GM23338 (cell line): ENCODE data around the gene FAM131B. TPM values are rescaled to one million over a fixed set of nuclear protein-coding genes. Genes with fewer than 3 reads are reported as not detected.

Source experiments
- ATAC-seq: fragments of 200-7000 bp; cut with Tn5 transposase; 3 replicates; pipeline ENCODE4 v1.9.1; 2020
- DNase-seq: peaks from one replicate; pipeline ENCODE4 v3.0.0-alpha.2; 2015; ENCODE audit warnings: low spot score
- H2AFZ ChIP-seq: fragments of 200-600 bp; sonication (generic); 2 replicates; pipeline ENCODE4 v1.8.0; 2016; ENCODE audit warnings: antibody characterized with exemption, mild to moderate bottlenecking, moderate library complexity
- H3F3A ChIP-seq: fragments of 200-600 bp; sonication (generic); replicated peaks from 2 replicates; pipeline ENCODE4 v1.8.0; 2017; ENCODE audit warnings: antibody characterized with exemption, mixed run types, low read depth
- H3K27ac ChIP-seq: fragments of 200-600 bp; sonication (generic); 2 replicates; pipeline ENCODE4 v1.6.1; 2016; ENCODE audit warnings: low read depth
- H3K27me3 ChIP-seq: fragments of 200-600 bp; sonication (generic); 2 replicates; pipeline ENCODE4 v1.8.0; 2016; ENCODE audit warnings: mild to moderate bottlenecking, mixed run types, moderate library complexity; ENCODE audit not compliant: insufficient read depth
- H3K36me3 ChIP-seq: fragments of 200-600 bp; sonication (generic); 2 replicates; pipeline ENCODE4 v1.8.0; 2016; ENCODE audit warnings: mild to moderate bottlenecking; ENCODE audit not compliant: insufficient read depth
- H3K4me1 ChIP-seq: fragments of 200-600 bp; sonication (generic); 2 replicates; pipeline ENCODE4 v1.8.0; 2016; ENCODE audit warnings: mild to moderate bottlenecking, moderate library complexity; ENCODE audit not compliant: insufficient read depth
- H3K4me2 ChIP-seq: fragments of 200-600 bp; sonication (generic); 2 replicates; pipeline ENCODE4 v1.7.1; 2017; ENCODE audit warnings: mixed run types
- H3K4me3 ChIP-seq: fragments of 200-600 bp; sonication (generic); 2 replicates; pipeline ENCODE4 v1.6.1; 2016; ENCODE audit warnings: mixed run types
- H3K79me2 ChIP-seq: fragments of 200-600 bp; sonication (generic); replicated peaks from 2 replicates; pipeline ENCODE4 v1.8.0; 2017; ENCODE audit warnings: mild to moderate bottlenecking; ENCODE audit not compliant: insufficient read depth
- H3K9me2 ChIP-seq: fragments of 200-600 bp; sonication (generic); 2 replicates; pipeline ENCODE4 v1.8.0; 2017; ENCODE audit not compliant: insufficient read depth
- H4K20me1 ChIP-seq: fragments of 200-600 bp; sonication (generic); replicated peaks from 2 replicates; pipeline ENCODE4 v1.8.0; 2017; ENCODE audit warnings: mild to moderate bottlenecking; ENCODE audit not compliant: insufficient read depth
- H3K27ac Mint-ChIP-seq: 2 replicates; pipeline ENCODE4 v1.8.0; 2020; ENCODE audit warnings: inconsistent platforms, mild to moderate bottlenecking, moderate library complexity, mixed read lengths
- H3K27me3 Mint-ChIP-seq: 3 replicates; pipeline ENCODE4 v1.8.0; 2022; ENCODE audit warnings: low read depth, mild to moderate bottlenecking, moderate library complexity, mixed read lengths, inconsistent platforms; ENCODE audit not compliant: insufficient read depth, poor library complexity
- H3K36me3 Mint-ChIP-seq: 3 replicates; pipeline ENCODE4 v1.8.0; 2021; ENCODE audit warnings: low read depth, mild to moderate bottlenecking, inconsistent platforms, moderate library complexity, mixed read lengths
- H3K4me1 Mint-ChIP-seq: 3 replicates; pipeline ENCODE4 v1.8.0; 2020; ENCODE audit warnings: mild to moderate bottlenecking, inconsistent platforms, mixed read lengths
- H3K4me3 Mint-ChIP-seq: 3 replicates; pipeline ENCODE4 v1.8.0; 2021; ENCODE audit warnings: moderate library complexity, mild to moderate bottlenecking, inconsistent platforms, mixed read lengths
- H3K9me3 Mint-ChIP-seq: 3 replicates; pipeline ENCODE4 v1.8.0; 2020; ENCODE audit warnings: moderate library complexity, mild to moderate bottlenecking, inconsistent platforms, mixed read lengths
- CREB1 ChIP-seq: fragments of 250-450 bp; sonication (Bioruptor Pico); IDR thresholded peaks from 2 replicates; pipeline ENCODE4 v1.5.0; 2020; ENCODE audit warnings: low read depth, mild to moderate bottlenecking, moderate library complexity
- ETS1 ChIP-seq: IDR thresholded peaks from 2 replicates; pipeline ENCODE4 v1.6.1; 2016; ENCODE audit warnings: antibody characterized with exemption
- EZH2phosphoT487 ChIP-seq: fragments of 200-600 bp; sonication (generic); IDR thresholded peaks from one replicate; pipeline ENCODE4 v1.8.1; 2018; ENCODE audit warnings: antibody characterized with exemption; ENCODE audit not compliant: unreplicated experiment
- NANOG ChIP-seq: IDR thresholded peaks from 2 replicates; pipeline ENCODE4 v1.6.1; 2016; ENCODE audit warnings: antibody characterized with exemption, borderline replicate concordance
- POLR2AphosphoS5 ChIP-seq: IDR thresholded peaks from 2 replicates; pipeline ENCODE4 v1.6.1; 2016; ENCODE audit warnings: antibody characterized with exemption, low read depth
- STAT1 ChIP-seq: IDR thresholded peaks from one replicate; pipeline ENCODE4 v1.6.1; 2016; ENCODE audit warnings: antibody characterized with exemption; ENCODE audit not compliant: unreplicated experiment
- ZNF114 ChIP-seq: fragments of 250-450 bp; sonication (Bioruptor Pico); IDR thresholded peaks from 2 replicates; pipeline ENCODE4 v1.5.0; 2020; ENCODE audit warnings: mild to moderate bottlenecking, moderate library complexity
- ZNF462 ChIP-seq: fragments of 250-450 bp; sonication (Bioruptor Pico); IDR thresholded peaks from 2 replicates; pipeline ENCODE4 v1.5.0; 2020; ENCODE audit warnings: mild to moderate bottlenecking, moderate library complexity
- polyA plus RNA-seq: library from polyadenylated mRNA; unstranded; fragments of >200 nt; fragmentation: Nextera tagmentation; extraction: Ambion mirVana; gene quantifications from 2 replicates; pipeline ENCODE4 v1.2.1, GENCODE V29; 2016
- total RNA-seq: library from RNA; depleted of rRNA; stranded (reverse); fragments of >200 nt; shearing (Covaris generic); gene quantifications from 2 replicates; pipeline ENCODE4 v1.2.3, GENCODE V29; 2014
- TF ChIP-seq, protein P1 (sequence below): IDR thresholded peaks from one replicate; pipeline ENCODE4 v1.6.1; 2018; ENCODE audit warnings: antibody characterized with exemption; ENCODE audit not compliant: unreplicated experiment

The FAM131B gene
- total and polyA plus RNA-seq, 2 experiments from 2014 or later, result 4.7 to 30.2 TPM

DNA sequence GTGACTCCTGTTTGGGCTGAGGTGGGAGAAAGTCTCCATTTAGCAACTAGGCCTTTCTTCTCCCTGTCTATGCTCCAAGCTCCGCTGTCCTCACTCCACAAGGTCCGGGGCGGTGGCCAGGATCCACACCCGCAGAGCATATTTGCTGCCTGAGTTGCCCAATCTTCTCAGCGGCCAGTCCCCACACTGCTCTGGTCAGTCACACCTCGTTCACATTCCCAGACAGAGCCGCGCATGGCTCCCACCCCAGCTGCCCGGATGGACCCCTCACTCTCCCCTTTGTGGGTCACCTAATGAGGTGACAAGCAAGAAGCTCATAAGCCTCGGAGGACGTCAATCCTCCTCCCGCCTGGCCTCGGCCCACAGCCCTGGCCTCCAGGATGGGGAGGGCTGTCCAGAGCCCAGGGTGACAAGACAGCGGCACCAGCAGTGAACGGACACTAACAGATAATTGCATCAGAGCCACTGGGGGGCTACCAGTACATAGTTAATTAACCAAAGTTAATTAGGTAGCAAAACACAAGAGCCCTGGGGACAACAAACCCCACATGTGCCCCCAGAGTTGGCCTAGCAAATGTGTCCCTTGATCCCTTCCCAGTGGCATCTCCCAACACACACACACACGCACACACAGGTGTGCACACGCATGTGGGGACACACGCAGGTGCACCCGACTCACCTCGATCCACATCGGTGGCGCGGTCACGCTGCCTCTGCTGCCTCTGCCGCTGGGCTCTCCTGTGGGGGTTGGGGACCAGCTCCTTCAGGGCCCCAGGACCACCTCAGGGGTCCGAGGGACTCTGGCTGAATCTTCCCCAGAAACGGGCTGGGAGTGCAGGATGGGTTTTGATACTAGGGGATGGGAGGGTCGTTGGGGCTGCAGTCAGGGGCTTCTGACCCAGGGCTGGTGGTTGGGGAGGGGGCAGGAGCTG lies 34.4 kb upstream of the FAM131B start:
- no peaks in the 10 kb centered on the region for H3K9me3 Mint-ChIP-seq
- H3K27me3 Mint-ChIP-seq, result peaks cover 7% of the 10 kb centered on the region
- H3K27ac Mint-ChIP-seq, result no peak overlapping the region; the same call in 1 of the 2 replicates
- TF ChIP-seq, protein P1, sequence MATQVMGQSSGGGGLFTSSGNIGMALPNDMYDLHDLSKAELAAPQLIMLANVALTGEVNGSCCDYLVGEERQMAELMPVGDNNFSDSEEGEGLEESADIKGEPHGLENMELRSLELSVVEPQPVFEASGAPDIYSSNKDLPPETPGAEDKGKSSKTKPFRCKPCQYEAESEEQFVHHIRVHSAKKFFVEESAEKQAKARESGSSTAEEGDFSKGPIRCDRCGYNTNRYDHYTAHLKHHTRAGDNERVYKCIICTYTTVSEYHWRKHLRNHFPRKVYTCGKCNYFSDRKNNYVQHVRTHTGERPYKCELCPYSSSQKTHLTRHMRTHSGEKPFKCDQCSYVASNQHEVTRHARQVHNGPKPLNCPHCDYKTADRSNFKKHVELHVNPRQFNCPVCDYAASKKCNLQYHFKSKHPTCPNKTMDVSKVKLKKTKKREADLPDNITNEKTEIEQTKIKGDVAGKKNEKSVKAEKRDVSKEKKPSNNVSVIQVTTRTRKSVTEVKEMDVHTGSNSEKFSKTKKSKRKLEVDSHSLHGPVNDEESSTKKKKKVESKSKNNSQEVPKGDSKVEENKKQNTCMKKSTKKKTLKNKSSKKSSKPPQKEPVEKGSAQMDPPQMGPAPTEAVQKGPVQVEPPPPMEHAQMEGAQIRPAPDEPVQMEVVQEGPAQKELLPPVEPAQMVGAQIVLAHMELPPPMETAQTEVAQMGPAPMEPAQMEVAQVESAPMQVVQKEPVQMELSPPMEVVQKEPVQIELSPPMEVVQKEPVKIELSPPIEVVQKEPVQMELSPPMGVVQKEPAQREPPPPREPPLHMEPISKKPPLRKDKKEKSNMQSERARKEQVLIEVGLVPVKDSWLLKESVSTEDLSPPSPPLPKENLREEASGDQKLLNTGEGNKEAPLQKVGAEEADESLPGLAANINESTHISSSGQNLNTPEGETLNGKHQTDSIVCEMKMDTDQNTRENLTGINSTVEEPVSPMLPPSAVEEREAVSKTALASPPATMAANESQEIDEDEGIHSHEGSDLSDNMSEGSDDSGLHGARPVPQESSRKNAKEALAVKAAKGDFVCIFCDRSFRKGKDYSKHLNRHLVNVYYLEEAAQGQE, result no peak
- peak; percentile 31; the same call in 1 of the 2 replicates for TF ChIP-seq POLR2AphosphoS5
- no peak for TF ChIP-seq ETS1
- H3K36me3 Mint-ChIP-seq, result peaks cover 98% of the 10 kb centered on the region
- Histone ChIP-seq H2AFZ (no peak overlapping the region), H3K4me2 (no peak overlapping the region), H3K79me2 (0 out of 2 replicates have a peak, but pooled peaks cover 7% of the 10 kb centered on the region), H3F3A (peaks cover 27% of the 10 kb centered on the region; the same call in 1 of the 2 replicates), H3K4me3 (no peak overlapping the region), H3K9me2 (no peaks in the 10 kb centered on the region), H3K27ac (no peak overlapping the region), H3K4me1 (no peaks in the 10 kb centered on the region), H3K27me3 (no peaks in the 10 kb centered on the region), H4K20me1 (peaks cover 5% of the 10 kb centered on the region), H3K36me3 (peaks cover 46% of the 10 kb centered on the region)
- DNase-seq, result no peak
- H3K4me1 Mint-ChIP-seq, result no peaks in the 10 kb centered on the region; the same call in 2 of the 3 replicates
- H3K4me3 Mint-ChIP-seq, result no peak overlapping the region
- ATAC-seq, result no peak

DNA sequence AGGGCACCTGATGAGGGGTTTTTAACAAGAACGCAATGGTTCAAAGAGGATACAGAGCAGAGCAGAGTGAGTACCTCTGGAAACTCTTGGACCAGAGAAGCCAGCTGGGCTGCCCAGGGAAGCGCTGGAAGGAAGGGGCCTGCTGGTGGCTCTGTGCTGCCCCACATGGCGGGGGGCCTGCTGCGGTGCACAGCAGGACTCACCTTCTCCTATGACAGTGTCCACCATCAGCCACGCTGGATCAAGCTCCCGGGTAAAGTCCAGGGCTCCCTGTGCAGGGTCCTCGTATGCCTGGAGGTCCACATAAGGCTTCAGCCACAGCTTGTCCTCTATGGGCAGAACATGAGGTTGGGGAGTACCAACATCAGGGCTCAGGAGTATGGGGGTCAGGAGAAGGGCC lies 33.7 kb upstream of the FAM131B start:
- Histone ChIP-seq H3K9me2 (no peaks in the 10 kb centered on the region), H3K27ac (no peak overlapping the region), H3F3A (peaks cover 33% of the 10 kb centered on the region), H3K36me3 (peaks cover 46% of the 10 kb centered on the region), H2AFZ (no peak overlapping the region), H3K4me3 (no peak overlapping the region), H3K27me3 (no peaks in the 10 kb centered on the region), H3K79me2 (0 out of 2 replicates have a peak, but pooled peaks cover 7% of the 10 kb centered on the region), H4K20me1 (peaks cover 5% of the 10 kb centered on the region), H3K4me2 (no peak overlapping the region), H3K4me1 (no peaks in the 10 kb centered on the region; the same call in 1 of the 2 replicates)
- H3K27me3 Mint-ChIP-seq, result peaks cover 10% of the 10 kb centered on the region
- no peaks in the 10 kb centered on the region; the same call in 2 of the 3 replicates for H3K4me1 Mint-ChIP-seq
- TF ChIP-seq NANOG, result no peak
- no peak for TF ChIP-seq CREB1 (CRISPR knock-in tag)
- no peak for TF ChIP-seq EZH2phosphoT487
- TF ChIP-seq STAT1, result no peak
- TF ChIP-seq ZNF114 (CRISPR knock-in tag), result no peak
- no peak for TF ChIP-seq ZNF462
- no peak overlapping the region for H3K4me3 Mint-ChIP-seq
- DNase-seq (no peak), ATAC-seq (no peak)
- no peaks in the 10 kb centered on the region for H3K9me3 Mint-ChIP-seq
- H3K36me3 Mint-ChIP-seq, result peaks cover 98% of the 10 kb centered on the region
- H3K27ac Mint-ChIP-seq, result no peak overlapping the region
